ENCODE results near the gene MATN4.

DNA sequence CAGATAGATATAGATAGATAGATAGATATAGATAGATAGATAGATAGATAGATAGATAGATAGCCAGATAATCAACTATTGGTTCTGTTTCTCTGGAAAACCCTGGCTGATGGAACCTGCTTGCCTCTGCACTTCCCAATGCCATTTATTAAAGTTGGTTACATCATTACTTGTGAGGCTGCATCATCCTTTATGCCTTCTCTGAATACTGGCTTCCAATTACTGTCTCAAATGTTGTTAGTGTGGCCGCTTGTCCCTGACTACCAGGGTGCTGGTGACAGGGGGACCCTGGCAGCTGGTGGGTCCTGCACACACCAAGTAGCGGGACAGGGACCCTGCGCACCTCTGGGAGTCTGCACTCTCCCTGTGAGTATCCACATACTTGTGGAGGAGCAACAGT is 49.8 kb downstream of the MATN4 start:
- TF ChIP-seq HNRNPLL (IDR thresholded peaks at IDR 0.05; ENCODE audit: low read depth, low read length, poor library complexity, severe bottlenecking) (no peak), ZNF138 (CRISPR knock-in tag; IDR thresholded peaks at IDR 0.05; ENCODE audit: low read depth) (no peak), TERF1 (CRISPR knock-in tag; IDR thresholded peaks at IDR 0.05) (no peak), RELA (CRISPR knock-in tag; IDR thresholded peaks at IDR 0.05) (no peak), ZNF274 (CRISPR knock-in tag; IDR thresholded peaks at IDR 0.05) (no peak), PRDM10 (CRISPR knock-in tag; IDR thresholded peaks at IDR 0.05; ENCODE audit: low read depth) (no peak), FOXM1 (CRISPR knock-in tag; IDR thresholded peaks at IDR 0.05) (no peak), SOX6 (IDR thresholded peaks at IDR 0.05) (no peak), SOX6 (CRISPR knock-in tag; IDR thresholded peaks at IDR 0.05) (no peak), TEF (CRISPR knock-in tag; IDR thresholded peaks at IDR 0.05) (no peak), NR3C1 (CRISPR knock-in tag; IDR thresholded peaks at IDR 0.05) (no peak), RFX5 (IDR thresholded peaks at IDR 0.05; ENCODE audit: low read depth, low read length) (no peak), CTCF (CRISPR knock-in tag; IDR thresholded peaks at IDR 0.05) (no peak), SATB2 (CRISPR knock-in tag; IDR thresholded peaks at IDR 0.05) (no peak)
- TF ChIP-seq, protein P1, sequence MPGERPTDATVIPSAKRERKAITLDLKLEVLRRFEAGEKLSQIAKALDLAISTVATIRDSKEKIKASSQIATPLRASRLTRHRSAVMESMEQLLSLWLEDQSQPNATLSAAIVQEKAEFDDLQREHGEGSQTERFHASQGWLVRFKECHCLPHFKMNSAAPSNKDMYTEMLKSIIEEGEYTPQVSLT (CRISPR knock-in tag; IDR thresholded peaks at IDR 0.05; ENCODE audit: borderline replicate concordance, low read depth) = no peak
